ENCODE measurements around the gene TTC7B. TPM values are rescaled to one million over a fixed set of nuclear protein-coding genes. Genes with fewer than 3 reads are reported as not detected.

Gene TTC7B
- total RNA-seq, 4 donors from 2014 or later: 14.3 to 48.9 (median 32.5) TPM

DNA sequence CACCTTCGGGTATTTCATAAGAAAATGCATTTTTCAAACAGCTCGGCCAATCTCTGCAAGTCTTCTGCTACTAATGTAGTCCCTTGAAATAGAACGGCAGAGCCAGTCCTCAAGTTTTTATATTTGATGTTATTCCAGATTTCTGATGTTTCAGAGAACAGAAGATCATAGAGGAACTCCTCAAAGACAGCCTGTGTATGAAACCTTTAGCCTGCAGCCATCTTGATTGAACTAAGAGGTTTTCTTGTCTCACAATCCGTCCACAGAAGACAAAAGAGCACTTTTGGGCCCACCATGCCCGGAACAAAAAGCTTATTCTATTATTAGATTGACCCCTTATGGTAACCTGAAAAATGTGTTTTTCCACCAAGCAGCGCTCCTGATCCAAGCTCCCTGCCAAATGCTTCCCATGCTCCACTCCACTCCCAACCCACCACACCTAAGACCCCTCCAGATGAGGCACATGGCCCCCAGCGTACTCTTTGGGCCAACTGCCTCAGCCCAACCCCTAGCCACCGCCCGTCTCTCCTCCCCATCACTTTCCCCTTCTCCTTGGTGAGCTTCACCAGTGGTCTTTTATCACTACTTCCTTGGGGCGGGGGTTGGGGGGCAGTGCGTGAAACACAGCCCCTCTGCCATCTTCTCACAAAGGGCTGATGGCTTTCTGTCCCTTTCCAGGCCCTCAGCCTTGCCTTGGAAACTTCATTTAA, 243.6 kb downstream of the TTC7B start:
- DNase-seq (ENCODE audit: low spot score in 2 of 2): no peak
- no peak overlapping the region for H3K4me3 ChIP-seq
- no peaks in the 10 kb centered on the region for H3K9me3 ChIP-seq
- WGBS: 91% methylated on average over 11 of the region's 11 CpGs
- H3K27me3 ChIP-seq: no peaks in the 10 kb centered on the region
- no peaks in the 10 kb centered on the region for H3K4me1 ChIP-seq
- H3K36me3 ChIP-seq: peaks cover 8% of the 10 kb centered on the region
- TF ChIP-seq POLR2AphosphoS5 (IDR thresholded peaks at IDR 0.05): no peak
- TF ChIP-seq, protein P1, sequence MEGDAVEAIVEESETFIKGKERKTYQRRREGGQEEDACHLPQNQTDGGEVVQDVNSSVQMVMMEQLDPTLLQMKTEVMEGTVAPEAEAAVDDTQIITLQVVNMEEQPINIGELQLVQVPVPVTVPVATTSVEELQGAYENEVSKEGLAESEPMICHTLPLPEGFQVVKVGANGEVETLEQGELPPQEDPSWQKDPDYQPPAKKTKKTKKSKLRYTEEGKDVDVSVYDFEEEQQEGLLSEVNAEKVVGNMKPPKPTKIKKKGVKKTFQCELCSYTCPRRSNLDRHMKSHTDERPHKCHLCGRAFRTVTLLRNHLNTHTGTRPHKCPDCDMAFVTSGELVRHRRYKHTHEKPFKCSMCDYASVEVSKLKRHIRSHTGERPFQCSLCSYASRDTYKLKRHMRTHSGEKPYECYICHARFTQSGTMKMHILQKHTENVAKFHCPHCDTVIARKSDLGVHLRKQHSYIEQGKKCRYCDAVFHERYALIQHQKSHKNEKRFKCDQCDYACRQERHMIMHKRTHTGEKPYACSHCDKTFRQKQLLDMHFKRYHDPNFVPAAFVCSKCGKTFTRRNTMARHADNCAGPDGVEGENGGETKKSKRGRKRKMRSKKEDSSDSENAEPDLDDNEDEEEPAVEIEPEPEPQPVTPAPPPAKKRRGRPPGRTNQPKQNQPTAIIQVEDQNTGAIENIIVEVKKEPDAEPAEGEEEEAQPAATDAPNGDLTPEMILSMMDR (IDR thresholded peaks at IDR 0.05): no peak
- TF ChIP-seq POLR2A (IDR thresholded peaks at IDR 0.05): no peak
- TF ChIP-seq EP300 (IDR thresholded peaks at IDR 0.05): no peak
- no peak overlapping the region for H3K27ac ChIP-seq

DNA sequence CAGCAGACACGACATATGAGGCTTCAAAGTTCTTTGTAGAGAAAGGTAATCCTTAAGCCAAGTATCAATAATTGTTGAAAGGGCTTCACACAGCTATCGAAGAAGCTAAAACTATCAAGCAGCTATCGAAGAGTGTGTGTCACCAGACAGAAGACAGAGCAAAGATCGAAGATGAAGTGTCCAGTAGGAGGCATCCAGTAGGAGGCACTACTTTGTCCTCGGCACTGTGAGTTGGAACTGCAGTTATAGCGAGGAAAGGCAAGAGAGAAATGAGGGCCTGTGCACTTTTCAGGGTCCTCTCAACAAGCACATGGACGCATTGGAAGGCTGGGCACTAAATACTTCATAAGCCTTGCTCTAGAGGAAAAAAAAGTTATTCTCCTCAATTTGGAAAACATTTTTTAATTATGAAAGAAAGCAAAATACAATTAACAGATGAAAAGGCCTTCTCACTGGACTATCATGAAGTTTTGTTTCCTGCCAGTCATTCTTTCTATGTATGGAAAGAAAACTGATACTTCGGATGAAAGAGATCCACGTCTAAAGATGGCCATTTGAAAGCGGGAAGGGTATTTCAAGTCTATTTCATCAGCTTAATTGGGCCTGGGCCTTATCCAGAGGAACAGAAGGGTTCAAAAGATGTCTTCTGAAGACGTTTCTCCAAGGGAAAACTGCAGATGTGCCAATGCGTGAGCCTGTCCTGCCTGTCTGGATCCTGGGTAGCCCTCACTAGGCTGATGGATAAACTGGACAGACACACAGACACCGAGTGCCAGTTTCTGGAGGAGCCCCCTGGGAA, 244.9 kb downstream of the TTC7B start:
- DNase-seq (ENCODE audit: low spot score in 2 of 2): no peak

DNA sequence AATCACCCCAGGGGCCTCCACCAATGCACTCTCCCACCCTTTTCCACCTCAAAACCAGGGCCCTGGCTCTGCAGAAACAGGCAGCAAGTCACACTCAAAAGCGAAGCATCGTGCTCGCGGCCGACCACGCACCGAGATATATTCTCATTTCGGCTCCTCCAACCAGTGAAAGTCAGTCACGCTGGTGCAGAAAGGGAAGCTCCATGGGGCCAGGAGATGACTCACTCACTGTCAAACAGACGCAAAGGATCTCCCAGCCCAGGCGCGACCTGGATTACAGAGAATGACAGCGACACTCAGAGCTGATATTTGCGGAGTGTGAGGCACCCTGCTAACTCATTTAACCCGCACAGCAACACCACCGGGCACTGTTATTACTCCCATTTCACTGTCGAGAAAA, 245.8 kb downstream of the TTC7B start:
- H3K9me3 ChIP-seq: no peaks in the 10 kb centered on the region
- H3K27me3 ChIP-seq: no peaks in the 10 kb centered on the region
- DNase-seq (ENCODE audit: low spot score in 2 of 2): no peak
- 92% methylated on average over 17 of the region's 17 CpGs for WGBS
- no peak overlapping the region for H3K27ac ChIP-seq
- no peak for TF ChIP-seq POLR2AphosphoS5 (IDR thresholded peaks at IDR 0.05)
- TF ChIP-seq, protein P1 (IDR thresholded peaks at IDR 0.05): no peak
- no peak for TF ChIP-seq EP300 (IDR thresholded peaks at IDR 0.05)
- TF ChIP-seq POLR2A (IDR thresholded peaks at IDR 0.05): no peak
- H3K4me1 ChIP-seq: no peaks in the 10 kb centered on the region
- no peak overlapping the region for H3K4me3 ChIP-seq
- peaks cover 7% of the 10 kb centered on the region for H3K36me3 ChIP-seq

More for the DNA sequence above, 244.9 kb downstream of the TTC7B start:
- H3K4me1 ChIP-seq: no peaks in the 10 kb centered on the region
- no peak overlapping the region for H3K4me3 ChIP-seq
- no peaks in the 10 kb centered on the region for H3K27me3 ChIP-seq
- no peaks in the 10 kb centered on the region for H3K9me3 ChIP-seq
- TF ChIP-seq POLR2AphosphoS5 (IDR thresholded peaks at IDR 0.05) (no peak), EP300 (IDR thresholded peaks at IDR 0.05) (no peak), POLR2A (IDR thresholded peaks at IDR 0.05) (no peak)
- TF ChIP-seq, protein P1 (IDR thresholded peaks at IDR 0.05): no peak
- H3K36me3 ChIP-seq: peaks cover 7% of the 10 kb centered on the region
- no peak overlapping the region for H3K27ac ChIP-seq
- 97% methylated on average over 13 of the region's 13 CpGs for WGBS

DNA sequence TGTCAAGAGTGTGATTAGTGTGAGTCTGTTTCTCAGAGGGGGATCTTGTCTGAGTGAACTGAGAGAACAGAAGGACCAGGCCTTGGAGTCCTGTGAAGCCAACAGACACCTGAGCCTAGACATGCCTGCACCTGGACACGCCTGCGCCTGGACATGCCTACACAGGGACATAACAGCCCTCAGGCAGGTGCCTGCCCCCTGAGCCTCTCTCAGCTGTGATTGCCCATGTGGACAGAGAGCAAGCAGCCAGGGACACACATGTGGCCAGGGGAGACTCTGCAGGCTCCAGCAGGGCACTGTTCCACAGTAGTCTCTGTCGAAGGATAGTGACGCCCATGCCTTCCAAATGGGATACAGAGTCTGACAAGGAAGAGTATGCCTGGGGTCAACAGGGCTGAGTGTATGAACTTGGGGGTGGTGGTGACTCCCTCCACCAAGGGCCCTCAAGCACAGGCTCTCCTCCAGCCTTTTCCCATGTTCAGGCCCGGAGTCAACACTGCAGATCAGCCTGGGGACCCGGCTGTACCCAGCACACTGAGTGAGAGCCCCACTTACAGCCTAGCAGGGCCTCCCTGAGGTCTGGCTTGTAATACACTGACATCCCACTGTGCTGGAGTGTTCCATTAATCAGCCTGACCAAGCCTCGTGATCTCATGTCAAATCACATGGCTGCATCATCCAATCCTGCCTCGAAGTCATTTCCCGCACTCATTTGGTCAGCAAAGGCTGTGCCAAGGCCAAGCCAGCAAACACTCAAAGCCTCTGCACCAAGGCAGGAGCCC, 246.4 kb downstream of the TTC7B start:
- TF ChIP-seq, protein P1 (IDR thresholded peaks at IDR 0.05): no peak
- TF ChIP-seq POLR2A (IDR thresholded peaks at IDR 0.05): no peak
- no peak for TF ChIP-seq POLR2AphosphoS5 (IDR thresholded peaks at IDR 0.05)
- TF ChIP-seq EP300 (IDR thresholded peaks at IDR 0.05): no peak
- DNase-seq (ENCODE audit: low spot score in 2 of 2): no peak
- Histone ChIP-seq H3K9me3 (no peaks in the 10 kb centered on the region), H3K4me3 (no peak overlapping the region), H3K36me3 (peaks cover 7% of the 10 kb centered on the region), H3K27me3 (no peaks in the 10 kb centered on the region), H3K4me1 (no peaks in the 10 kb centered on the region), H3K27ac (no peak overlapping the region)
- 90% methylated on average over 2 of the region's 9 CpGs for WGBS
